SK-N-SH (cell line): ENCODE data around the gene IGF2R. TPM values are rescaled to one million over a fixed set of nuclear protein-coding genes. Genes with fewer than 3 reads are reported as not detected.

Experiments
- CTCF ChIA-PET: fragments of 300-600, 350-600 bp; formaldehyde crosslinking; extraction: SDS; loops from one replicate; lab custom pipeline; 2021; lab: Yijun Ruan, JAX
- POLR2A ChIA-PET: fragments of 350-600 bp; sonication (Branson Sonifier 250); formaldehyde crosslinking; extraction: SDS; loops from one replicate; lab custom pipeline; 2020; ENCODE audit warnings: antibody characterized with exemption, inconsistent platforms; lab: Yijun Ruan, JAX
- DNase-seq: peaks from one replicate; pipeline ENCODE4 v3.0.0; 2012
- H2AFZ ChIP-seq: fragments of 200-600 bp; sonication (generic); 2 replicates; pipeline ENCODE4 v1.8.1; 2016; ENCODE audit warnings: antibody characterized with exemption, mild to moderate bottlenecking, low read depth
- H3F3A ChIP-seq: fragments of 200-600 bp; sonication (generic); replicated peaks from 2 replicates; pipeline ENCODE3; 2016; ENCODE audit warnings: antibody characterized with exemption, mild to moderate bottlenecking; ENCODE audit not compliant: insufficient read depth
- H3K27ac ChIP-seq, 2 experiments: fragments of 200-500 bp in 1 of 2; fragments of 200-600 bp in 1 of 2; sonication (Bioruptor generic) in 1 of 2; sonication (generic), shearing (Covaris generic) in 1 of 2; 2 replicates each; pipeline versions ENCODE4 v1.5.1 to v1.6.1; 2014 to 2016; ENCODE audit warnings: low read depth in 2 of 2, inconsistent platforms in 1 of 2, low read length in 1 of 2, mild to moderate bottlenecking in 1 of 2, mixed read lengths in 1 of 2
- H3K27me3 ChIP-seq: fragments of 200-600 bp; sonication (generic), shearing (Covaris generic); 2 replicates; pipeline ENCODE4 v1.6.1; 2016; ENCODE audit warnings: mixed run types; ENCODE audit not compliant: insufficient read depth
- H3K36me3 ChIP-seq, 2 experiments: fragments of 200-500 bp in 1 of 2; fragments of 200-600 bp in 1 of 2; sonication (Bioruptor generic) in 1 of 2; sonication (generic) in 1 of 2; replicated peaks in 1 of 2; 2 replicates each; pipeline versions ENCODE3 to v1.5.1; 2014 to 2016; ENCODE audit warnings: low read length in 1 of 2, mild to moderate bottlenecking in 1 of 2; ENCODE audit not compliant: insufficient read depth in 2 of 2, control insufficient read depth in 1 of 2
- H3K4me1 ChIP-seq, 2 experiments: fragments of 200-500 bp in 1 of 2; fragments of 200-600 bp in 1 of 2; sonication (Bioruptor generic) in 1 of 2; sonication (generic), shearing (Covaris generic) in 1 of 2; 2 replicates each; pipeline versions ENCODE4 v1.5.1 to v1.6.1; 2014 to 2016; ENCODE audit warnings: low read depth in 1 of 2, low read length in 1 of 2, mixed run types in 1 of 2; ENCODE audit not compliant: insufficient read depth in 2 of 2, control insufficient read depth in 1 of 2
- H3K4me2 ChIP-seq: fragments of 200-600 bp; sonication (generic), shearing (Covaris generic); 2 replicates; pipeline ENCODE4 v1.6.1; 2017; ENCODE audit warnings: mixed run types
- H3K4me3 ChIP-seq, 2 experiments: fragments of 200-500 bp in 1 of 2; fragments of 200-600 bp in 1 of 2; sonication (Bioruptor generic) in 1 of 2; sonication (generic), shearing (Covaris generic) in 1 of 2; 2 replicates each; pipeline versions ENCODE4 v1.5.1 to v1.8.1; 2014 to 2016; ENCODE audit warnings: low read depth in 2 of 2, inconsistent platforms in 1 of 2, low read length in 1 of 2, mild to moderate bottlenecking in 1 of 2, mixed read lengths in 1 of 2, moderate library complexity in 1 of 2
- H3K79me2 ChIP-seq: fragments of 200-600 bp; sonication (generic); 2 replicates; pipeline ENCODE4 v1.8.1; 2017; ENCODE audit warnings: mild to moderate bottlenecking; ENCODE audit not compliant: insufficient read depth
- H3K9ac ChIP-seq: fragments of 200-600 bp; sonication (generic); 2 replicates; pipeline ENCODE4 v1.6.1; 2017; ENCODE audit warnings: mixed run types
- H3K9me2 ChIP-seq: fragments of 200-600 bp; sonication (generic); 2 replicates; pipeline ENCODE4 v1.6.1; 2017; ENCODE audit warnings: mixed run types
- H3K9me3 ChIP-seq: fragments of 200-600 bp; sonication (generic); 2 replicates; pipeline ENCODE4 v1.6.1; 2017; ENCODE audit warnings: mixed run types, mild to moderate bottlenecking, moderate library complexity
- H4K20me1 ChIP-seq: fragments of 200-600 bp; sonication (generic); 2 replicates; pipeline ENCODE4 v1.6.1; 2017; ENCODE audit warnings: mild to moderate bottlenecking, mixed run types; ENCODE audit not compliant: insufficient read depth
- CTCF ChIP-seq: fragments of 200-600 bp; sonication (generic); IDR thresholded peaks from 2 replicates; pipeline ENCODE4 v1.6.1; 2017; ENCODE audit warnings: antibody characterized with exemption, mild to moderate bottlenecking, moderate library complexity
- GATA2 ChIP-seq: sonication (generic); formaldehyde crosslinking; IDR thresholded peaks from 2 replicates; pipeline ENCODE4 v1.5.0; 2020; ENCODE audit warnings: mild to moderate bottlenecking, missing genetic modification reagents
- IRF3 ChIP-seq: fragments of 150-350 bp; IDR thresholded peaks from 2 replicates; pipeline ENCODE4 v1.6.1; 2016; ENCODE audit warnings: mild to moderate bottlenecking, low read depth, low read length
- MAX ChIP-seq: IDR thresholded peaks from 2 replicates; pipeline ENCODE4 v1.4.0; 2012; ENCODE audit warnings: low read depth
- RAD21 ChIP-seq: IDR thresholded peaks from 2 replicates; pipeline ENCODE4 v1.6.1; 2012; ENCODE audit warnings: mild to moderate bottlenecking, low read length
- REST ChIP-seq: IDR thresholded peaks from 2 replicates; pipeline ENCODE4 v1.6.1; 2012; ENCODE audit warnings: mild to moderate bottlenecking, low read depth, low read length, moderate library complexity
- SIN3A ChIP-seq: IDR thresholded peaks from 2 replicates; pipeline ENCODE4 v1.6.1; 2012; ENCODE audit warnings: low read depth, mild to moderate bottlenecking, low read length, moderate library complexity, borderline replicate concordance
- SMC3 ChIP-seq: IDR thresholded peaks from 2 replicates; pipeline ENCODE4 v1.6.1; 2012; ENCODE audit warnings: low read depth, low read length, improper control_type of control experiment
- TEAD4 ChIP-seq: IDR thresholded peaks from 2 replicates; pipeline ENCODE4 v1.4.0; 2012; ENCODE audit warnings: mild to moderate bottlenecking, borderline replicate concordance; ENCODE audit not compliant: insufficient read depth
- USF1 ChIP-seq: IDR thresholded peaks from 2 replicates; pipeline ENCODE4 v1.4.0; 2012; ENCODE audit warnings: low read depth, borderline replicate concordance
- ZBTB33 ChIP-seq: IDR thresholded peaks from 2 replicates; pipeline ENCODE4 v1.4.0; 2012; ENCODE audit warnings: low read depth, borderline replicate concordance
- WGBS: methylation state at CpG from one replicate; pipeline ENCODE4 v1.1.6; 2017; ENCODE audit warnings: low lambda C conversion rate; 5-methylcytosine and 5-hydroxymethylcytosine counted together
- polyA plus RNA-seq, 3 experiments: library from polyadenylated mRNA; depleted of rRNA; stranded (reverse); fragments of >200 nt; gene quantifications; 2 replicates each; pipeline ENCODE4 v1.2.3, GENCODE V29; 2012

The IGF2R gene
- polyA plus RNA-seq, 1 of the 3 experiments (the other 2 are of a cell fraction) = 45.0 TPM

GRCh38 chr6:159939591-159940016 is 29.3 kb upstream of the IGF2R start:
- Histone ChIP-seq H2AFZ (no peak overlapping the region), H3K9ac (no peak overlapping the region), H3K9me2 (no peaks in the 10 kb centered on the region), H3K9me3 (no peaks in the 10 kb centered on the region), H3K27me3 (no peaks in the 10 kb centered on the region; the same call in 1 of the 2 replicates), H3K36me3 (no peaks in the 10 kb centered on the region), H3K4me3 (no peak overlapping the region), H3F3A (no peaks in the 10 kb centered on the region), H3K4me2 (no peak overlapping the region), H3K79me2 (no peaks in the 10 kb centered on the region), H3K4me1 (no peaks in the 10 kb centered on the region; a peak in 1 of 4 replicates), H4K20me1 (no peaks in the 10 kb centered on the region)
- WGBS = 83% methylated on average over 4 of the region's 6 CpGs
- no peak for DNase-seq
- ChIA-PET POLR2A (no interaction called here), CTCF (interaction anchor here (3.2 kb wide), 1 partner anchor 76 kb away, joined by 21 read pairs; no protein-coding TSS in a partner anchor)
- no peak for TF ChIP-seq USF1
- TF ChIP-seq REST = no peak
- no peak for TF ChIP-seq MAX
- no peak for TF ChIP-seq TEAD4
- TF ChIP-seq IRF3 = no peak
- TF ChIP-seq, all 33 proteins: peak for 0
- H3K27ac ChIP-seq = no peak overlapping the region

- Histone ChIP-seq H4K20me1 (no peaks in the 10 kb centered on the region), H3K4me1 (no peaks in the 10 kb centered on the region), H3K36me3 (no peaks in the 10 kb centered on the region), H3F3A (no peaks in the 10 kb centered on the region), H3K27ac (no peak overlapping the region), H3K9ac (no peak overlapping the region), H3K9me2 (no peaks in the 10 kb centered on the region), H3K79me2 (no peaks in the 10 kb centered on the region), H3K4me3 (no peak overlapping the region), H3K9me3 (no peaks in the 10 kb centered on the region), H3K27me3 (no peaks in the 10 kb centered on the region; the same call in 1 of the 2 replicates), H2AFZ (no peak overlapping the region), H3K4me2 (no peak overlapping the region)
- DNase-seq = peak; percentile 14
- CTCF ChIA-PET = interaction anchor here (0.7 to 3.2 kb wide), 4 partner anchors 23 to 103 kb away, joined by 3 to 21 read pairs (median 4); no protein-coding TSS in a partner anchor
- POLR2A ChIA-PET = no interaction called here
- 31% methylated on average over 8 of the region's 11 CpGs for WGBS
- TF ChIP-seq SMC3 (peak; percentile 51), CTCF (peak; percentile 53), RAD21 (peak; percentile 75), GATA2 (CRISPR knock-in tag) (no peak), SIN3A (no peak), ZBTB33 (no peak)
Measured at GRCh38 chr6:159941286-159942113, 27.4 kb upstream of the IGF2R start.
